Brain microvascular endothelial cell (primary cell): ENCODE measurements around the gene HOXB2.

Experiments used
- DNase-seq: peaks from one replicate; pipeline ENCODE4 v3.0.0-alpha.2; 2020
- H3K27ac ChIP-seq: fragments of 250-450 bp; sonication (Bioruptor Pico); 2 replicates; pipeline ENCODE4 v1.5.1; 2020; ENCODE audit warnings: mild to moderate bottlenecking, moderate library complexity
- H3K27me3 ChIP-seq: fragments of 250-450 bp; sonication (Bioruptor Pico); replicated peaks from 2 replicates; pipeline ENCODE4 v1.5.1; 2020; ENCODE audit warnings: mild to moderate bottlenecking
- H3K36me3 ChIP-seq: fragments of 250-450 bp; sonication (Bioruptor Pico); replicated peaks from 2 replicates; pipeline ENCODE4 v1.5.1; 2020; ENCODE audit warnings: mild to moderate bottlenecking
- H3K4me3 ChIP-seq: 2 replicates; pipeline ENCODE4 v1.5.1; 2011; ENCODE audit warnings: low read depth, mild to moderate bottlenecking, control low read depth, low read length, moderate library complexity
- CTCF ChIP-seq: IDR thresholded peaks from 2 replicates; pipeline ENCODE4 v1.5.1; 2011; ENCODE audit warnings: low read depth, mild to moderate bottlenecking, moderate library complexity, low read length, control low read depth, inconsistent platforms; ENCODE audit errors: missing control alignments
- in situ Hi-C: cut with HindIII; loops from 2 replicates; pipeline ENCODE4 v1.10.0; 2017; ENCODE audit warnings: low sequenced_read_pairs, low pct_ligation_motif_present

Gene HOXB2

GRCh38 chr17:48577330-48577945 is 32.5 kb upstream of the HOXB2 start:
- no peaks in the 10 kb centered on the region for H3K36me3 ChIP-seq
- DNase-seq = no peak
- TF ChIP-seq CTCF = no peak
- in situ Hi-C loops = no loop called here
- H3K27ac ChIP-seq = no peak overlapping the region
- H3K27me3 ChIP-seq = peaks cover 92% of the 10 kb centered on the region
- H3K4me3 ChIP-seq = peak overlapping the region; percentile 54

GRCh38 chr17:48576479-48577309 is 31.8 kb upstream of the HOXB2 start:
- Histone ChIP-seq H3K27ac (no peak overlapping the region), H3K36me3 (no peaks in the 10 kb centered on the region), H3K4me3 (peak overlapping the region; percentile 54), H3K27me3 (peaks cover 92% of the 10 kb centered on the region)
- no peak for TF ChIP-seq CTCF
- in situ Hi-C loops = no loop called here
- no peak for DNase-seq

- Histone ChIP-seq H3K27ac (no peak overlapping the region), H3K36me3 (no peaks in the 10 kb centered on the region), H3K27me3 (peaks cover 92% of the 10 kb centered on the region), H3K4me3 (peak overlapping the region; percentile 35)
- TF ChIP-seq CTCF = no peak
- in situ Hi-C loops = no loop called here
- DNase-seq = no peak
Measured at GRCh38 chr17:48575673-48576478, 31.0 kb upstream of the HOXB2 start.

- TF ChIP-seq CTCF = no peak
- in situ Hi-C loops = no loop called here
- Histone ChIP-seq H3K27me3 (peaks cover 92% of the 10 kb centered on the region), H3K36me3 (no peaks in the 10 kb centered on the region), H3K27ac (no peak overlapping the region), H3K4me3 (peak overlapping the region; percentile 13)
- no peak for DNase-seq
Measured at GRCh38 chr17:48575066-48575582, 30.2 kb upstream of the HOXB2 start.

- DNase-seq = no peak
- TF ChIP-seq CTCF = no peak
- Histone ChIP-seq H3K27me3 (peaks cover 92% of the 10 kb centered on the region), H3K36me3 (no peaks in the 10 kb centered on the region), H3K4me3 (peak overlapping the region; percentile 13), H3K27ac (no peak overlapping the region)
- in situ Hi-C loops = no loop called here
Measured at GRCh38 chr17:48574505-48575065, 29.7 kb upstream of the HOXB2 start.
